Smooth muscle cell (in vitro differentiated cells): ENCODE results near the gene PLCL1. TPM values are rescaled to one million over a fixed set of nuclear protein-coding genes. Genes with fewer than 3 reads are reported as not detected.
A peak's percentile ranks its signal among the peaks of the same experiment; 100 is the strongest.

ENCODE experiments used
- DNase-seq: peaks from one replicate; lab custom pipeline; 2025; ENCODE audit not compliant: unreplicated experiment; lab: John Stamatoyannopoulos, UW
- H2AFZ ChIP-seq: fragments of 200-600 bp; sonication (generic); 2 replicates; pipeline ENCODE4 v1.6.0; 2016; ENCODE audit warnings: antibody characterized with exemption, low read depth, mild to moderate bottlenecking
- H3F3A ChIP-seq: fragments of 200-600 bp; sonication (generic); 2 replicates; pipeline ENCODE4 v1.6.0; 2017; ENCODE audit warnings: antibody characterized with exemption, low read depth
- H3K27ac ChIP-seq: fragments of 200-600 bp; sonication (generic); 2 replicates; pipeline ENCODE4 v1.5.1; 2016; ENCODE audit warnings: low read depth, mild to moderate bottlenecking
- H3K27me3 ChIP-seq: fragments of 200-600 bp; sonication (generic); 2 replicates; pipeline ENCODE4 v1.6.1; 2016; ENCODE audit warnings: low read depth, mild to moderate bottlenecking
- H3K36me3 ChIP-seq: fragments of 200-600 bp; sonication (generic); 2 replicates; pipeline ENCODE4 v1.5.1; 2016; ENCODE audit warnings: low read depth
- H3K4me1 ChIP-seq: fragments of 200-600 bp; sonication (generic); 2 replicates; pipeline ENCODE4 v1.5.1; 2016; ENCODE audit warnings: low read depth
- H3K4me2 ChIP-seq: fragments of 200-600 bp; sonication (generic); 2 replicates; pipeline ENCODE4 v1.6.0; 2016; ENCODE audit warnings: mild to moderate bottlenecking
- H3K4me3 ChIP-seq: fragments of 200-600 bp; sonication (generic); 2 replicates; pipeline ENCODE4 v1.5.1; 2016; ENCODE audit warnings: mild to moderate bottlenecking
- H3K79me2 ChIP-seq: fragments of 200-600 bp; sonication (generic); 2 replicates; pipeline ENCODE4 v1.6.0; 2016; ENCODE audit warnings: low read depth, mild to moderate bottlenecking
- H3K9ac ChIP-seq: fragments of 200-600 bp; sonication (generic); 2 replicates; pipeline ENCODE4 v1.6.0; 2016; ENCODE audit warnings: low read depth
- H3K9me3 ChIP-seq: fragments of 200-600 bp; sonication (generic); replicated peaks from 2 replicates; pipeline ENCODE4 v1.5.1; 2016; ENCODE audit warnings: low read depth
- H4K20me1 ChIP-seq: fragments of 200-600 bp; sonication (generic); 2 replicates; pipeline ENCODE4 v1.6.0; 2016; ENCODE audit warnings: low read depth
- WGBS: methylation state at CpG from one replicate; pipeline ENCODE4 v1.1.7; 2016; ENCODE audit warnings: low lambda C conversion rate; 5-methylcytosine and 5-hydroxymethylcytosine counted together
- polyA plus RNA-seq: library from polyadenylated mRNA; unstranded; fragments of >200 nt; fragmentation: Nextera tagmentation; extraction: Ambion mirVana; gene quantifications from 2 replicates; pipeline ENCODE4 v1.2.1, GENCODE V29; 2016
- total RNA-seq: library from RNA; depleted of rRNA; stranded (reverse); fragments of >200 nt; gene quantifications from 2 replicates; pipeline ENCODE4 v1.2.3, GENCODE V29; 2014
- TF ChIP-seq, protein P1 (sequence below): fragments of 200-600 bp; sonication (generic); IDR thresholded peaks from 2 replicates; pipeline ENCODE4 v1.5.1; 2017; ENCODE audit warnings: borderline replicate concordance, mild to moderate bottlenecking, antibody characterized with exemption; ENCODE audit not compliant: insufficient read depth, poor library complexity, severe bottlenecking

Gene PLCL1
- total and polyA plus RNA-seq, 2 experiments from 2014 or later = 0.87 to 1.3 TPM

GRCh38 chr2:197805715-197806633 lies 1.6 kb downstream of the PLCL1 start:
- H2AFZ ChIP-seq = peak overlapping the region; percentile 83
- peaks cover 20% of the 10 kb centered on the region for H3K27me3 ChIP-seq
- no peak overlapping the region for H3K9ac ChIP-seq
- no peaks in the 10 kb centered on the region for H3K36me3 ChIP-seq
- H3K27ac ChIP-seq = no peak overlapping the region
- no peaks in the 10 kb centered on the region for H3F3A ChIP-seq
- H3K4me3 ChIP-seq = peak overlapping the region; percentile 85
- H3K4me2 ChIP-seq = peak overlapping the region; percentile 100
- H3K9me3 ChIP-seq = no peaks in the 10 kb centered on the region
- no peak for DNase-seq
- 35% methylated on average over 11 of the region's 11 CpGs for WGBS
- TF ChIP-seq, protein P1, sequence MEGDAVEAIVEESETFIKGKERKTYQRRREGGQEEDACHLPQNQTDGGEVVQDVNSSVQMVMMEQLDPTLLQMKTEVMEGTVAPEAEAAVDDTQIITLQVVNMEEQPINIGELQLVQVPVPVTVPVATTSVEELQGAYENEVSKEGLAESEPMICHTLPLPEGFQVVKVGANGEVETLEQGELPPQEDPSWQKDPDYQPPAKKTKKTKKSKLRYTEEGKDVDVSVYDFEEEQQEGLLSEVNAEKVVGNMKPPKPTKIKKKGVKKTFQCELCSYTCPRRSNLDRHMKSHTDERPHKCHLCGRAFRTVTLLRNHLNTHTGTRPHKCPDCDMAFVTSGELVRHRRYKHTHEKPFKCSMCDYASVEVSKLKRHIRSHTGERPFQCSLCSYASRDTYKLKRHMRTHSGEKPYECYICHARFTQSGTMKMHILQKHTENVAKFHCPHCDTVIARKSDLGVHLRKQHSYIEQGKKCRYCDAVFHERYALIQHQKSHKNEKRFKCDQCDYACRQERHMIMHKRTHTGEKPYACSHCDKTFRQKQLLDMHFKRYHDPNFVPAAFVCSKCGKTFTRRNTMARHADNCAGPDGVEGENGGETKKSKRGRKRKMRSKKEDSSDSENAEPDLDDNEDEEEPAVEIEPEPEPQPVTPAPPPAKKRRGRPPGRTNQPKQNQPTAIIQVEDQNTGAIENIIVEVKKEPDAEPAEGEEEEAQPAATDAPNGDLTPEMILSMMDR = no peak
- H3K4me1 ChIP-seq = peaks cover 13% of the 10 kb centered on the region
- H3K79me2 ChIP-seq = no peaks in the 10 kb centered on the region
- no peaks in the 10 kb centered on the region for H4K20me1 ChIP-seq

DNA sequence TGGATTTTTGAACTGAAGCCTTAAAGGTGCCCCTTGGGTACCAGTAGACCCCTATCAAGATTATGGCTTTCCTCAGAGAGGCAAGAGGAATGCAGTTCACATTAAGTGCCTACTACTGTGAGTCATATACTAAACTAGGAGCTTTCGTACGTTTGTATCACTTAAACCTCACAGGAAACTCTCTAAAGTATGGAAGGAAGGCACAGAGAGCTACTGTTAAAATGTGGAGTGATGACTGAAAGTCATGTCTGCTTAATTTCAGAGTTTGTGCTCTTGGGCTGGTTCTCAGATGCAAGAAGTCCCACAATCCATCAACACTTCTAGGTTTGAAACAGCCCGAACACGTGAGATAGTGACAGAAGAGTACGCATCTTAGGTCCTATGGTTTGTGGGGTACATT lies 4.7 kb downstream of the PLCL1 start:
- DNase-seq = no peak
- Histone ChIP-seq H3K4me1 (peaks cover 10% of the 10 kb centered on the region), H3K4me2 (no peak overlapping the region), H3K4me3 (no peak overlapping the region), H3K36me3 (no peaks in the 10 kb centered on the region), H3K79me2 (no peaks in the 10 kb centered on the region), H3K27me3 (peaks cover 20% of the 10 kb centered on the region), H3K9ac (no peak overlapping the region), H3F3A (no peaks in the 10 kb centered on the region), H3K9me3 (no peaks in the 10 kb centered on the region), H3K27ac (no peak overlapping the region), H4K20me1 (no peaks in the 10 kb centered on the region), H2AFZ (no peak overlapping the region)
- WGBS = 38% methylated on average over 5 of the region's 5 CpGs
- TF ChIP-seq, protein P1 = no peak

DNA sequence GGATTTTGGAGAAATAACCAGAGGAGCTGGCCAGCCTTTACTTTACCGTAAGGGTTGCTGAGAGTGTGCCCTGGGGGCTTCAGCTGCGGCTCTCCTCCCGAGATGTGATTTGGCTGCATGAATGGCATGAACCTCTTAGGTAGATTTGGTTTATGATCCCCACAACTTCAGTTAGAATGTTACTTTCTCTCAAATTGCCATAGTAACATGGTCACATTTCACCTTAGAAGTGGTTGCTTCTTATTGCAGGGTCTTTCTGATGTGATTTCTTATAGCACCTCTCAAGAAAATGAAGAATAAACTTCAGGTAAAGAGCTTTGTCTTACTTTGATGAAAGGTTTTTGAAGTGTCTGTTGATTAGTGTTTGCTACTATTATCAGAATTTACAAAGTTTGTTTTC lies 5.6 kb downstream of the PLCL1 start:
- Histone ChIP-seq H3K4me1 (peaks cover 9% of the 10 kb centered on the region), H4K20me1 (no peaks in the 10 kb centered on the region), H3K9ac (no peak overlapping the region), H3K4me2 (no peak overlapping the region), H3K9me3 (no peaks in the 10 kb centered on the region), H3K79me2 (no peaks in the 10 kb centered on the region), H3K27me3 (peaks cover 17% of the 10 kb centered on the region), H3K4me3 (no peak overlapping the region), H3K36me3 (no peaks in the 10 kb centered on the region), H3F3A (no peaks in the 10 kb centered on the region), H3K27ac (no peak overlapping the region), H2AFZ (no peak overlapping the region)
- WGBS = 86% methylated on average over 3 of the region's 3 CpGs
- no peak for DNase-seq
- TF ChIP-seq, protein P1 = no peak
